Measurements from ENCODE around the gene GPC1.

The GPC1 gene

GRCh38 chr2:240431661-240432424 is 3.6 kb upstream of the GPC1 start:
- no peak for DNase-seq (ENCODE audit: low read depth)

- DNase-seq (ENCODE audit: low read depth) = no peak
These were observed 3.0 kb upstream of the GPC1 start for GRCh38 chr2:240432430-240432819.

GRCh38 chr2:240432820-240433801 is 2.4 kb upstream of the GPC1 start:
- DNase-seq (ENCODE audit: low read depth) = no peak

GRCh38 chr2:240433973-240434727 is 1.3 kb upstream of the GPC1 start:
- DNase-seq (ENCODE audit: low read depth) = no peak

GRCh38 chr2:240434728-240435456 is 571 bp upstream of the GPC1 start:
- DNase-seq (ENCODE audit: low read depth) = peak; percentile 79

GRCh38 chr2:240435948-240436682 is 652 bp downstream of the GPC1 start:
- DNase-seq (ENCODE audit: low read depth) = no peak

- no peak for DNase-seq (ENCODE audit: low read depth)
These were observed 1.5 kb downstream of the GPC1 start for GRCh38 chr2:240436683-240437550.

GRCh38 chr2:240437551-240437860 is 2.0 kb downstream of the GPC1 start:
- no peak for DNase-seq (ENCODE audit: low read depth)

GRCh38 chr2:240437861-240438809 is 2.7 kb downstream of the GPC1 start:
- DNase-seq (ENCODE audit: low read depth) = peak; percentile 51

GRCh38 chr2:240438810-240439697 is 3.6 kb downstream of the GPC1 start:
- DNase-seq (ENCODE audit: low read depth) = no peak

- DNase-seq (ENCODE audit: low read depth) = no peak
These were observed 4.3 kb downstream of the GPC1 start for GRCh38 chr2:240439698-240440151.

- DNase-seq (ENCODE audit: low read depth) = no peak
These were observed 4.8 kb downstream of the GPC1 start for GRCh38 chr2:240440251-240440650.

- no peak for DNase-seq (ENCODE audit: low read depth)
These were observed 5.3 kb downstream of the GPC1 start for GRCh38 chr2:240440704-240441320.

GRCh38 chr2:240441326-240441992 is 6.0 kb downstream of the GPC1 start:
- DNase-seq (ENCODE audit: low read depth) = no peak

- no peak for DNase-seq (ENCODE audit: low read depth)
These were observed 6.5 kb downstream of the GPC1 start for GRCh38 chr2:240441993-240442411.

GRCh38 chr2:240442891-240443715 is 7.6 kb downstream of the GPC1 start:
- DNase-seq (ENCODE audit: low read depth) = no peak
